Measurements from ENCODE around the gene CCNE1. TPM values are rescaled to one million over a fixed set of nuclear protein-coding genes. Genes with fewer than 3 reads are reported as not detected.

CCNE1 gene
- total RNA-seq, 1 experiment from 2014 or later, result 26.4 TPM

GRCh38 chr19:29787281-29787680 lies 24.5 kb upstream of the CCNE1 start:
- no TSS peak for BruUV-seq (replicated peaks)
- intact Hi-C loops (cut with micrococcal nuclease; ENCODE audit: unreplicated experiment), result no loop called here
- H3K4me3 ChIP-seq (ENCODE audit: low read depth in 2 of 2, low read length in 2 of 2), result no peak overlapping the region
- in situ Hi-C loops (cut with HindIII; ENCODE audit: low pct_unique_long_range_greater_than_20kb, low sequenced_read_pairs), result no loop called here
- TF ChIP-seq POLR2AphosphoS5 (IDR thresholded peaks at IDR 0.05; ENCODE audit: low read depth, low read length) (no peak), REST (IDR thresholded peaks at IDR 0.05; ENCODE audit: insufficient read depth in 1 of 2, low read depth in 2 of 2, low read length in 1 of 2) (no peak), TCF7L2 (IDR thresholded peaks at IDR 0.05; ENCODE audit: low read depth, low read length) (no peak), SIN3A (IDR thresholded peaks at IDR 0.05; ENCODE audit: borderline replicate concordance, insufficient read depth, low read depth, low read length) (no peak), CTCF (IDR thresholded peaks at IDR 0.05) (no peak)
- no peaks in the 10 kb centered on the region for H3K9me3 ChIP-seq (ENCODE audit: control insufficient read depth, insufficient read depth, low read depth, low read length)
- ChIA-PET CTCF (no interaction called here), POLR2A (no interaction called here)
- no peak for DNase-seq (ENCODE audit: low read depth, low spot score)
- H3K36me3 ChIP-seq (ENCODE audit: control insufficient read depth, insufficient read depth, low read length), result no peaks in the 10 kb centered on the region
- H3K4me1 ChIP-seq (ENCODE audit: control insufficient read depth, insufficient read depth, low read length), result no peaks in the 10 kb centered on the region
- peak; percentile 21; the same call in 1 of the 2 replicates for ATAC-seq
- no peak overlapping the region for H3K27ac ChIP-seq (ENCODE audit: low read length)
- H3K27me3 ChIP-seq (ENCODE audit: control insufficient read depth, insufficient read depth, low read length), result no peaks in the 10 kb centered on the region

GRCh38 chr19:29789007-29789406 lies 22.8 kb upstream of the CCNE1 start:
- DNase-seq (ENCODE audit: low read depth, low spot score) (no peak), ATAC-seq (no peak)
- H3K36me3 ChIP-seq (ENCODE audit: control insufficient read depth, insufficient read depth, low read length), result no peaks in the 10 kb centered on the region
- no peaks in the 10 kb centered on the region for H3K4me1 ChIP-seq (ENCODE audit: control insufficient read depth, insufficient read depth, low read length)
- no TSS peak for BruUV-seq (replicated peaks)
- intact Hi-C loops (cut with micrococcal nuclease; ENCODE audit: unreplicated experiment) (no loop called here), in situ Hi-C loops (cut with HindIII; ENCODE audit: low pct_unique_long_range_greater_than_20kb, low sequenced_read_pairs) (no loop called here)
- ChIA-PET CTCF (no interaction called here), POLR2A (no interaction called here)
- no peak overlapping the region for H3K4me3 ChIP-seq (ENCODE audit: low read depth in 2 of 2, low read length in 2 of 2)
- H3K27me3 ChIP-seq (ENCODE audit: control insufficient read depth, insufficient read depth, low read length), result no peaks in the 10 kb centered on the region
- TF ChIP-seq REST (IDR thresholded peaks at IDR 0.05; ENCODE audit: insufficient read depth in 1 of 2, low read depth in 2 of 2, low read length in 1 of 2) (no peak), TCF7L2 (IDR thresholded peaks at IDR 0.05; ENCODE audit: low read depth, low read length) (no peak), SIN3A (IDR thresholded peaks at IDR 0.05; ENCODE audit: borderline replicate concordance, insufficient read depth, low read depth, low read length) (no peak), POLR2AphosphoS5 (IDR thresholded peaks at IDR 0.05; ENCODE audit: low read depth, low read length) (no peak), CTCF (IDR thresholded peaks at IDR 0.05) (no peak)
- H3K27ac ChIP-seq (ENCODE audit: low read length), result no peak overlapping the region
- no peaks in the 10 kb centered on the region for H3K9me3 ChIP-seq (ENCODE audit: control insufficient read depth, insufficient read depth, low read depth, low read length)
